ENCODE results near the gene ALK. TPM values are rescaled to one million over a fixed set of nuclear protein-coding genes. Genes with fewer than 3 reads are reported as not detected.

ALK gene
- total RNA-seq, 1 experiment from 2014 or later = not detected

- H2BK20ac ChIP-seq (ENCODE audit: low read depth, low read length, poor library complexity, severe bottlenecking) = no peak overlapping the region
- H2BK15ac ChIP-seq (ENCODE audit: low read depth, low read length) = no peak overlapping the region
- H3K4me1 Mint-ChIP-seq = 0 out of 4 replicates have a peak, but pooled peaks cover 0 to 3% of the 10 kb centered on the region in 2 experiments
- no peaks in the 10 kb centered on the region for H3K36me3 Mint-ChIP-seq (ENCODE audit: insufficient read depth in 1 of 3, low read depth in 3 of 3)
- no peak overlapping the region for H3K4ac ChIP-seq (ENCODE audit: low read depth, low read length)
- DNase-seq = no peak
- H3K9me3 Mint-ChIP-seq = no peaks in the 10 kb centered on the region
- no peak overlapping the region for H2AK5ac ChIP-seq (ENCODE audit: insufficient read length, low read length)
- H3K27ac Mint-ChIP-seq = no peak overlapping the region
- no peak overlapping the region for H3K27ac ChIP-seq (ENCODE audit: insufficient read length, low read depth, low read length)
- no peak overlapping the region for H3K4me2 ChIP-seq (ENCODE audit: insufficient read depth, insufficient read length, low read length)
- no peak overlapping the region for H4K91ac ChIP-seq (ENCODE audit: insufficient read length, low read depth, low read length)
- TF ChIP-seq, protein P1, sequence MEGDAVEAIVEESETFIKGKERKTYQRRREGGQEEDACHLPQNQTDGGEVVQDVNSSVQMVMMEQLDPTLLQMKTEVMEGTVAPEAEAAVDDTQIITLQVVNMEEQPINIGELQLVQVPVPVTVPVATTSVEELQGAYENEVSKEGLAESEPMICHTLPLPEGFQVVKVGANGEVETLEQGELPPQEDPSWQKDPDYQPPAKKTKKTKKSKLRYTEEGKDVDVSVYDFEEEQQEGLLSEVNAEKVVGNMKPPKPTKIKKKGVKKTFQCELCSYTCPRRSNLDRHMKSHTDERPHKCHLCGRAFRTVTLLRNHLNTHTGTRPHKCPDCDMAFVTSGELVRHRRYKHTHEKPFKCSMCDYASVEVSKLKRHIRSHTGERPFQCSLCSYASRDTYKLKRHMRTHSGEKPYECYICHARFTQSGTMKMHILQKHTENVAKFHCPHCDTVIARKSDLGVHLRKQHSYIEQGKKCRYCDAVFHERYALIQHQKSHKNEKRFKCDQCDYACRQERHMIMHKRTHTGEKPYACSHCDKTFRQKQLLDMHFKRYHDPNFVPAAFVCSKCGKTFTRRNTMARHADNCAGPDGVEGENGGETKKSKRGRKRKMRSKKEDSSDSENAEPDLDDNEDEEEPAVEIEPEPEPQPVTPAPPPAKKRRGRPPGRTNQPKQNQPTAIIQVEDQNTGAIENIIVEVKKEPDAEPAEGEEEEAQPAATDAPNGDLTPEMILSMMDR (conservative IDR thresholded peaks at IDR 0.05) = no peak
- no peak overlapping the region for H3K18ac ChIP-seq (ENCODE audit: insufficient read length, low read depth, low read length)
- no CpG with 5 or more reads among the region's 7 CpGs for WGBS (ENCODE audit: extremely low coverage, insufficient read length, low lambda C conversion rate)
- H3K4me1 ChIP-seq (ENCODE audit: insufficient read depth, low read length) = no peaks in the 10 kb centered on the region
- H3K9me3 ChIP-seq (ENCODE audit: control insufficient read depth, low read depth, low read length) = no peaks in the 10 kb centered on the region
- H3K27me3 Mint-ChIP-seq (ENCODE audit: low read depth) = no peaks in the 10 kb centered on the region; the same call in none of the 2 replicates
- no peak overlapping the region for H3K23ac ChIP-seq (ENCODE audit: insufficient read length, low read depth, low read length)
- H2BK120ac ChIP-seq (ENCODE audit: low read depth, low read length, poor library complexity, severe bottlenecking) = no peak overlapping the region
- H3K4me3 Mint-ChIP-seq = no peak overlapping the region
- no peak overlapping the region for H2BK12ac ChIP-seq (ENCODE audit: insufficient read length, low read depth, low read length)
- no peak overlapping the region for H2AFZ ChIP-seq (ENCODE audit: low read length)
- H3K79me1 ChIP-seq (ENCODE audit: insufficient read depth, low read depth, low read length, poor library complexity, severe bottlenecking) = no peaks in the 10 kb centered on the region
- no peak overlapping the region for H3T11ph ChIP-seq (ENCODE audit: low read length)
- H3K14ac ChIP-seq (ENCODE audit: insufficient read depth, low read length) = no peak overlapping the region
- no peaks in the 10 kb centered on the region for H3K23me2 ChIP-seq (ENCODE audit: insufficient read length, low read depth, low read length, poor library complexity, severe bottlenecking)
- no peaks in the 10 kb centered on the region for H3K27me3 ChIP-seq (ENCODE audit: insufficient read depth, low read length)
- no peaks in the 10 kb centered on the region for H3K79me2 ChIP-seq (ENCODE audit: insufficient read depth, low read length)
- H4K20me1 ChIP-seq (ENCODE audit: control insufficient read depth, insufficient read depth, insufficient read length) = no peaks in the 10 kb centered on the region
- H4K8ac ChIP-seq (replicated peaks; ENCODE audit: insufficient read length, low read depth, low read length) = no peak overlapping the region
- no peak overlapping the region for H3K9ac ChIP-seq (ENCODE audit: extremely low read depth, insufficient read length, low read length)
- no peak overlapping the region for H4K5ac ChIP-seq (ENCODE audit: insufficient read length, low read depth, low read length)
- H3K56ac ChIP-seq (ENCODE audit: insufficient read length, low read depth, low read length) = no peak overlapping the region
- H2BK5ac ChIP-seq (ENCODE audit: insufficient read length, low read length) = no peak overlapping the region
Measured at GRCh38 chr2:29250977-29251376, 670.4 kb downstream of the ALK start.
